Femur (tissue), 1 donor: Measurements from ENCODE around the gene TCEANC2.

ENCODE experiments used
- DNase-seq: peaks from one replicate; pipeline ENCODE4 v3.0.0-alpha.2; 2017

TCEANC2 gene

DNA sequence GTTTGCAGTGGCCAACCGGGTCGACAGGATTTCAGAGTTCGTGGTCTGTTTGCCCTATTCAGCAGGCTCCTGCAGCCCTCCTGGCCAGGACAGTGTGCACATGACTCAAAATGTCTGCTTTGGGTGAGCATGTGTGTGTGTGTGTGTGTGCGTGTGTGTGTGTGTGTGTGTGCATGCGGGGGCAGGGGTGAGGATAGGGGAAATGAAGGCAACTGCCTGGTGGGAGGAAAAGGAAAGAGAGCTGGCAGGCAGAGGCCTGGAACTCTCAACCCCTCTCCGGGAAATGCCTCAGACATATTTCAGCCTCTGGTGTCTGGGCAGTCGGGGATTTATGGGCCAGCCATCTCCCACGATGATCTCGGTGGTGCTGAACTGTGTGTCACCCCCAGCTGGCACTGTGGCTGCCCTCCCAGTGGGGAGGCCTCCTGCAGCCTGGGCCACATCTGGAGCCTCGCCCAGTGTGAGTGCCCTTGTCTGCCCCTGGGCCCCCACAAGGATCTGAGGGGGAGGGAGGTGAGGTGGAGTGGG, 84.2 kb downstream of the TCEANC2 start:
- peak; percentile 55 for DNase-seq

GRCh38 chr1:54138994-54139393, 85.6 kb downstream of the TCEANC2 start:
- no peak for DNase-seq

DNA sequence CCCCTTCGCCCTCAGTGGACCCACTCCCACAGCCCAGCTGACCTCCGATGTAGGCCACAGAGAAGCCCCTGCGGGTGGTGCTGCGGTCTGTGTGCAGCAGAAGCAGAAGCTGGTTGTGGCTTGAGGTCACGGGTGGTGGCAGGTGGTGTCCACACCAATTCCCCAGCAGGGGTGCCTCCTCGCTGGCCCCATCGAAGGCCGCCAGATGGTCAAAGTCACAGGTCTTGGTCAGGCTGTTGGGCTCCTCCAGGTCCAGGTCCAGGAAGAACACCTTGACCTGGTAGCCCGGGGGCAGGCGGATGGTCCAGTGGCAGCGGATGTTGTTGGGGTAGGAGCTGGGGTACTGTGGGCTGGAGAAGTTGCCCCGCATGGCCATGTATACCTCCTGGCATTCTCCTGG, 86.3 kb downstream of the TCEANC2 start:
- no peak for DNase-seq

DNA sequence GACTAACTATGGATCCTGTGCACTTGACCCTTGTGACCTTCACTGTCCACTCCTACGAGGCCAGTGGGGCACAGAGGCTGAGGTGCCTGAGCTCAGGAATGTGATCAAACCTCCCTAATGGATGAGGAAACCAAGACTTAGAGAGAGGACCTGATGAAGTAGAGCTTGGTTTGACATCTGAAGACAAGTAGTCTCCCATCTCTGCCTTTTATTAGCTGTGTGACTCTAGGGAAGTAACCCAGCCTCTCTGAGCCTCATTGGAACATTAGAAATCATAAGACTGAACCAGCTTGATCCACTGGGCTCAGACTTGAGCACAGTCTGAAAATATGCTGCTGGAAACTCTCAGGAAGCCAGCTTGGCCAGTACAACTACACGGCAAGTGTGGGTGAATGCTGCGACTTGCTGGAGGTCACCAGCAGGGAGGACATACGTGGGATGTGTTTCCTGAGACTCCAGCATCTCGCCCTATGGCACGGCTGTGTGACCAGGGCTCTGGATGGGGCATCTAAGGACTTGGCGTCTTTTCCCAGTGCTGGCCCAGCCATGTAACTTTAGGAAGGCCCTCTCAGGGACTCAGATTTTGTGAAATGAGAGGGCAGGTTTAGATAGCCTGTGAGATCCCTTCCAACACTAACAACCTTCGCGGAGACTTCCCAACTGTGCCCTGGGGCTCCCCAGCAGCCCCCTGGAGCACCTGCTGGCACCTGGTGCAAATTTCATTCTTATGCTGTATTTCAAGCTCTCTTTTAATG, 88.9 kb downstream of the TCEANC2 start:
- DNase-seq: no peak

- no peak for DNase-seq
Measured at GRCh38 chr1:54144366-54144765, 91.0 kb downstream of the TCEANC2 start.

- no peak for DNase-seq
Measured at GRCh38 chr1:54149734-54150133, 96.3 kb downstream of the TCEANC2 start.

DNA sequence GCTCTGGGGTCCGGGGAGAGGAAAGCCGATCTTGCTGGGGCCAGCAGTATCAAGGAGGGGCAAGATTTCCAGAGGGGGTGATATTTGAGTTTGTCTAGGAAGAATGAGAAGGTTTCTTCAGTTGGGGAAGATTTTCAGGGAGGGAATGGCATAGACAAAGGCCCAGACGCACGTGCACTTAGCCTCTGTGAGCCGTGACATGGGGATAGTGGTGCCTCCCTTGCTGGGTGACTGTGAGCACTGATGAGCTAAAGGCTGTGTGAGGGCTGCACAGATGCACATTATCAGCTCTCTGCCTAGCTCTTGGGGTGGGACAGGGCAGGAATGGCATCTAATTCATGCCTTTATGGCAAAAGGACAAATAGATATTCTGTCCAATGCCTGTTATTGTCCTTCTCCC, 97.6 kb downstream of the TCEANC2 start:
- DNase-seq: no peak

- no peak for DNase-seq
Measured at GRCh38 chr1:54152696-54153095, 99.3 kb downstream of the TCEANC2 start, which contains the start of gene CDCP2. CDCP2 (minus strand) TSS chr1:54153000; CDS start chr1:54152922, 78 bp downstream.

- peak; percentile 77 for DNase-seq
Measured at GRCh38 chr1:54153535-54154439, 100.4 kb downstream of the TCEANC2 start.
